Ovary (tissue), 9 donors: Measurements from ENCODE around the gene CCDC81. TPM values are rescaled to one million over a fixed set of nuclear protein-coding genes. Genes with fewer than 3 reads are reported as not detected.

ENCODE experiments used
- DNase-seq, 5 donors: peaks; one replicate each; pipeline ENCODE4 v3.0.0-alpha.2; 2019 to 2020
- H3K27ac ChIP-seq, 2 donors: fragments of 200-600 bp; one replicate each; pipeline versions ENCODE4 v1.5.1 to v1.8.0; 2019 to 2022
- H3K27me3 ChIP-seq: fragments of 200-600 bp; one replicate; pipeline ENCODE4 v1.8.0; 2022
- H3K36me3 ChIP-seq: fragments of 200-600 bp; sonication (generic); one replicate; pipeline ENCODE4 v1.5.1; 2019
- H3K4me1 ChIP-seq: one replicate; pipeline ENCODE4 v1.8.1; 2013; ENCODE audit warnings: mild to moderate bottlenecking, moderate library complexity; ENCODE audit not compliant: insufficient read depth
- H3K4me3 ChIP-seq: fragments of 200-600 bp; sonication (generic); one replicate; pipeline ENCODE4 v1.5.1; 2017
- H3K9me3 ChIP-seq, 2 donors: fragments of 200-600 bp in 1 of 2; sonication (generic) in 1 of 2; one replicate each; pipeline versions ENCODE4 v1.5.1 to v1.8.1; 2013 to 2019; ENCODE audit warnings: mild to moderate bottlenecking in 1 of 2, moderate library complexity in 1 of 2
- CTCF ChIP-seq, 3 donors: fragments of 450-650 bp in 2 of 3; fragments of 200-600 bp in 1 of 3; IDR thresholded peaks; one replicate each; pipeline versions ENCODE4 v1.5.1 to v1.8.0; 2016 to 2022; ENCODE audit warnings: antibody characterized with exemption in 3 of 3, mild to moderate bottlenecking in 1 of 3
- EP300 ChIP-seq: sonication (generic); formaldehyde crosslinking; IDR thresholded peaks from one replicate; pipeline ENCODE4 v1.6.1; 2017; ENCODE audit warnings: antibody characterized with exemption
- POLR2A ChIP-seq: fragments of 450-650 bp; IDR thresholded peaks from one replicate; pipeline ENCODE4 v1.6.1; 2017; ENCODE audit warnings: antibody characterized with exemption, mild to moderate bottlenecking, moderate library complexity
- WGBS, 3 donors: extraction: QIAGEN DNeasy Blood & Tissue Kit in 1 of 3; methylation state at CpG; one replicate each; pipeline versions ENCODE4 v1.1.5 to v1.1.7; 2013 to 2017; 5-methylcytosine and 5-hydroxymethylcytosine counted together
- intact Hi-C, 4 donors: fragments of 100-400 bp; cut with DNase I; formaldehyde crosslinking; loops; one replicate each; pipeline versions ENCODE4 v1.11.0 to v1.15.1; 2022 to 2023
- polyA plus RNA-seq, 2 donors: library from polyadenylated mRNA; stranded (reverse); fragments of 200-250 nt in 1 of 2; fragments of 350-450 nt in 1 of 2; fragmentation: Illumina TruSeq in 1 of 2; extraction: RNeasy Lipid Tissue Mini Kit (QIAGEN cat#74804) in 1 of 2; gene quantifications; one replicate each; pipeline ENCODE4 v1.2.3, GENCODE V29; 2013 to 2014
- total RNA-seq, 7 donors: library from RNA; depleted of rRNA in 2 of 7; stranded (reverse); fragments of >200 nt in 2 of 7; fragmentation: NEBNext Ultra II Directional in 3 of 7; extraction: Animal tissue kit (Norgen Biotek cat#: 25700) in 3 of 7; gene quantifications; one replicate each; pipeline versions ENCODE4 v1.1.0 to v1.2.4, GENCODE V29; 2016 to 2023
- donor health status: DM: no; HTN: no; CAD: no; lungs with moderate emphysema.
- donor health status: DM: no; HTN: no; CAD: no.
- donor health status: Bipolar disorder and iron deficiency.
- donor health status: DM: yes; HTN: yes; CAD: no.
- donor health status: DM: no; HTN: no; CAD: no.
- donor health status: DM: yes; HTN: yes; CAD: no.

The CCDC81 gene
- total and polyA plus RNA-seq, 9 donors, result 0.36 to 9.5 (median 1.9) TPM

GRCh38 chr11:86370922-86371594 lies 3.6 kb upstream of the CCDC81 start:
- Histone ChIP-seq H3K36me3 (no peaks in the 10 kb centered on the region), H3K4me1 (peaks cover 2% of the 10 kb centered on the region), H3K4me3 (no peak overlapping the region), H3K27me3 (no peaks in the 10 kb centered on the region), H3K27ac (no peak overlapping the region), H3K9me3 (no peaks in the 10 kb centered on the region)
- TF ChIP-seq EP300 (no peak), POLR2A (no peak), CTCF (IDR thresholded peaks at IDR 0.05) (no peak)
- DNase-seq, result no peak
- 72 to 80% (median 74%) methylated on average over 6 of the region's 6 CpGs for WGBS, 3 donors
- intact Hi-C loops, result no loop called here

DNA sequence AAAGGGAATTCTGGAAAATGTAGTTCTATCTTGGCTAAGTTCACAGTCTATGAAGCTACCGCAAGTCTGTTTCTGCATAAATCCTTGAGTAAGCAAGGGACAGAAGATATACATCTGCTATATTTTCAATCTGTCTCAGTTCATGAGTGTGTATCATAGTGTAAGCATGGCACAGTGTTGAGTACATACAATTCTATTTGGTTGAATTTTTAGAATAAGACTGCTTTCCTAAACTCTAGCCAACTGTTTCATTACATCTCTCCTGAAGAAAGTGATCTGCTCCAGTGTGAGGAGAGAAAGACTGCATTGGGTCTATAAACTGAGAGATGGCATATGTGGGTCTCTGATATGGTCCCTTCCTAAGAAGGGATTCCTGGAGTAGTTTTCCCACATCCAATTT lies 2.6 kb upstream of the CCDC81 start:
- H3K9me3 ChIP-seq, result no peaks in the 10 kb centered on the region
- H3K4me3 ChIP-seq, result no peak overlapping the region
- TF ChIP-seq EP300 (no peak), CTCF (IDR thresholded peaks at IDR 0.05) (no peak)
- H3K4me1 ChIP-seq, result peaks cover 2% of the 10 kb centered on the region
- no peaks in the 10 kb centered on the region for H3K36me3 ChIP-seq
- intact Hi-C loops, result no loop called here
- no peaks in the 10 kb centered on the region for H3K27me3 ChIP-seq
- no peak overlapping the region for H3K27ac ChIP-seq
- no peak for DNase-seq
- 97 to 100% (median 100%) methylated on average over 1 of the region's 1 CpG for WGBS, 3 donors

DNA sequence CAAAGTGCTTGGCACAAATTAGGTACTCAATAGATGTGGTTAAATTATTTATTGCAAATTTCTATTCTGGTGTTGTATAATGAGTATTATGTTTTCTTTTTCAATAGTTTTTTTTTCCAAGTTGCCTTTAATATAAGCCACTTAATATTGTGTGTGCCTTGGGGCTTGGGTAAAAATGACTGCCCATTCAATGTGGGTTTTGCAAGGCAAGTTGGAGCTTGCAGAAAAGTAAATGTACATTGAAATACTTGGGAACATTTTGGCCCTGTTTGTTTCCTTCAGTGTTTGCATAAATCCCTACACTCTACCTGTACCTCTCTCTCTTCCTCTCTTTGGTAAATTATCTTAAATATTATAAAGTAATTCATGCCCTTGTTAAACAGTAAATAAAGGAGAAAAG lies 2.1 kb upstream of the CCDC81 start:
- Histone ChIP-seq H3K27me3 (no peaks in the 10 kb centered on the region), H3K9me3 (no peaks in the 10 kb centered on the region), H3K4me3 (no peak overlapping the region), H3K4me1 (peaks cover 2% of the 10 kb centered on the region), H3K36me3 (no peaks in the 10 kb centered on the region), H3K27ac (no peak overlapping the region)
- no peak for DNase-seq
- intact Hi-C loops, result no loop called here
- TF ChIP-seq CTCF (IDR thresholded peaks at IDR 0.05), result no peak
- no peak for TF ChIP-seq POLR2A
- TF ChIP-seq EP300, result no peak

DNA sequence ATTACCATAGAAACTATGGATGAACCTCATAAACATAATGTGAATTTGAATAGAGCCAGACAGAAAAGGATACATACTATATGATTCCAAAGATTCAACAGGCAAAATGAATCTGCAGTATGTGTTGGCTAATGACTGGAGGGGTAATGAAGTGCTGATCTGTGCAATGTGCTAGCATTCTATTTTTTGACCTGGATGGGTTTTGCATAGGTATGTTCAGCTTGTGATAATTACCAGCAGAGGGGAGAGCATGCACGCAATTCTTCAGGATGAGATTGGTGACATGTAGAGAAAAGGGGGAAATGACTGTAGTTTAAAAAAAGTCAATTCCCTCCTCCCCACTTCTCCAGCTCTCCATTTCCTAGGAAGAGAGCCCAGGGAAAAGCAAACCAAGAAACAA lies 618 bp upstream of the CCDC81 start:
- DNase-seq, result no peak
- 37 to 52% (median 50%) methylated on average over 1 of the region's 1 CpG for WGBS, 3 donors
- no peak overlapping the region for H3K4me3 ChIP-seq
- peaks cover 2% of the 10 kb centered on the region for H3K4me1 ChIP-seq
- H3K9me3 ChIP-seq, result no peaks in the 10 kb centered on the region
- H3K27ac ChIP-seq, result no peak overlapping the region
- intact Hi-C loops, result no loop called here
- TF ChIP-seq CTCF (IDR thresholded peaks at IDR 0.05) (no peak), EP300 (no peak)
- H3K27me3 ChIP-seq, result no peaks in the 10 kb centered on the region
- no peaks in the 10 kb centered on the region for H3K36me3 ChIP-seq
